ENCODE measurements around the gene LIMS1.
A peak's percentile ranks its signal among the peaks of the same experiment; 100 is the strongest.
"Not testable (repeated sequence)": the region's sequence is repeated elsewhere in the genome, so short reads cannot be mapped to it uniquely, and the experiment has no call there.

The LIMS1 gene

DNA sequence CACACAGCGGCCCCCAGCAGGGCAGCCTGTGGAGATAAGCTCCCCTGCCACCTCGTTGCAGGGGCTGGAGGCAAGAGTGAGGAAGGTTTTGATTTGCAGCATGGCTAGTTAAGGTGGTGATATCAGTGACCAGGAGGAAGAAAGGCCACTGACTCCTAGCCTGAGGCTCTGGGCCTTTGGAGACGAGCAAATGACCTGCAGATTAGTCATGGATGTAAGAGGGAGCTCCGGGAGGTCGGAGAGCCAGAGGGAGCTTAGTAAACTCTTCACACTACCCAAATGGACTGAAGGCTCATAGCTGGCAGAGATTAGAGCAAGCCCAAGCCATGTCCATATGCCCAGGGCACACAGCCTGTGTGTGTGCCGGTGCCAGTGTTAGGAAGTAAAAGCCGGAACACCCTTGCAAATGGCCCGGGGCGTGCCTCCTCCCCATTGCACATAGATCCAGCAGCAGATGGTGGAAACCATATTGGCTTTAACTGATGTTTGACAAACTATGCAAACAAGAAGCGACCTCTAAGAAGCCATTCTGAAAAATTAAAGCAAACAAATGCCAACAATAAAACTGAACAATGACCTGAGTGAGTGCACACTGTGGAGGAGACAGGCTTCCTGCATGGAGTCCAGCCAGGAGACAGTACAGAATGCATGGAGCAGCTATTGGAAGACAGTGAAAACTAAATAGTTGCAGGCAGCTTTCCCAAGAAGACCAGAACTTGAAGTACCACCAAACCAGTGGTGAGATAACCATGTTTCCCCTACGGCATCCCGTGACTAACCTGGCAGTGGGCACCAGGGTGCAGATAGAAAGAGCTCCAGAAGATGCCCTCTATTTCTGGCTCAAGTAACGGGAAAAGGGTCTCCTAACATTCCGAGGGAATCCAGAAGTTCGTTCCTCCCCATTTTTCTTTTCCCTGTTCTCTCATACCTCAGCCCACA is 154.8 kb downstream of the LIMS1 start:
- not testable (repeated sequence) for FAIRE-seq; DNase-seq (ENCODE audit: extremely low spot score, insufficient read length, low read depth)

DNA sequence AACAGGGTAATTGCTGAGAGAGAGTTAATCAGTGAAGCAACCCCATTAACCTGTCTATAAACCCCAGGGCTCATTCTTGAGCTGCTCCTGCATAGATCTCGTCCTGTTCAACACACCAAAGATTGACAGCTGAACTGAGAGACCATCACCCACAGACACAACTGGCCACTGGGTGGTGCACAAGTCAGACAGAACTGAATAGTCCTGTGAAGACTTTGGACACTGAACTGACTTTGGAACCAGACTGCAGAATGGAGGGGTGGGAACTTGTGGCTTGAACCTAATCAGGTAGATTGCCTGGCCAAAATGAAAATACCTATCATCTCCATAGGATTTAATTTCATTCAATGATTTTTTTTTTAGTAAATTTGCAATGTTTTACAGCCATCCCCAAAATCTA is 155.7 kb downstream of the LIMS1 start:
- DNase-seq (ENCODE audit: extremely low spot score, insufficient read length, low read depth); FAIRE-seq: not testable (repeated sequence)

DNA sequence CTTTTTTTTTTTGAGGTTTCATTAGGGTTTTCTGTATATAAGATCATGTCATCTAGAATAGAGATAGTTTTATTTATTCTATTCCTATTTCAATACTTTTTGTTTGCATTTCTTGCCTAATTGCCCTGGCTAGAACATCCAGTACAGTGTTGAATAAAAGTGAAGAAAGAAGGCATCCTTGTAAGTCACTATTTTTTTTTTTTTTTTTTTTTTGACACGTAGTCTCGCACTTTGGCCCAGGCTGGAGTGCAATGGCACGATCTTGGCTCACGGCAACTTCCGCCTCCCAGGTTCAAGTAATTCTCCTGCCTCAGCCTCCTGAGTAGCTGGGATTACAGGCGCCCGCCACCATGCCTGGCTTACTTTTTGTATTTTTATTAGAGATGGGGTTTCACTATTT is 157.2 kb downstream of the LIMS1 start:
- no peak for FAIRE-seq
- no peak for DNase-seq (ENCODE audit: extremely low spot score, insufficient read length, low read depth)

GRCh38 chr2:108701208-108701607 is 166.9 kb downstream of the LIMS1 start:
- FAIRE-seq = no peak

GRCh38 chr2:108701806-108702205 is 167.5 kb downstream of the LIMS1 start:
- DNase-seq (ENCODE audit: extremely low spot score, insufficient read length, low read depth) (no peak), FAIRE-seq (no peak)

More at GRCh38 chr2:108701208-108701607, 166.9 kb downstream of the LIMS1 start:
- no peak for DNase-seq (ENCODE audit: extremely low spot score, insufficient read length, low read depth)

GRCh38 chr2:108704871-108705270 is 170.6 kb downstream of the LIMS1 start:
- DNase-seq (ENCODE audit: extremely low spot score, insufficient read length, low read depth) (no peak), FAIRE-seq (no peak)

- DNase-seq (ENCODE audit: extremely low spot score, insufficient read length, low read depth) (no peak), FAIRE-seq (no peak)
These were observed 173.0 kb downstream of the LIMS1 start for GRCh38 chr2:108707300-108707699.

GRCh38 chr2:108716971-108717370 is 182.7 kb downstream of the LIMS1 start:
- not testable (repeated sequence) for DNase-seq (ENCODE audit: extremely low spot score, insufficient read length, low read depth); FAIRE-seq

DNA sequence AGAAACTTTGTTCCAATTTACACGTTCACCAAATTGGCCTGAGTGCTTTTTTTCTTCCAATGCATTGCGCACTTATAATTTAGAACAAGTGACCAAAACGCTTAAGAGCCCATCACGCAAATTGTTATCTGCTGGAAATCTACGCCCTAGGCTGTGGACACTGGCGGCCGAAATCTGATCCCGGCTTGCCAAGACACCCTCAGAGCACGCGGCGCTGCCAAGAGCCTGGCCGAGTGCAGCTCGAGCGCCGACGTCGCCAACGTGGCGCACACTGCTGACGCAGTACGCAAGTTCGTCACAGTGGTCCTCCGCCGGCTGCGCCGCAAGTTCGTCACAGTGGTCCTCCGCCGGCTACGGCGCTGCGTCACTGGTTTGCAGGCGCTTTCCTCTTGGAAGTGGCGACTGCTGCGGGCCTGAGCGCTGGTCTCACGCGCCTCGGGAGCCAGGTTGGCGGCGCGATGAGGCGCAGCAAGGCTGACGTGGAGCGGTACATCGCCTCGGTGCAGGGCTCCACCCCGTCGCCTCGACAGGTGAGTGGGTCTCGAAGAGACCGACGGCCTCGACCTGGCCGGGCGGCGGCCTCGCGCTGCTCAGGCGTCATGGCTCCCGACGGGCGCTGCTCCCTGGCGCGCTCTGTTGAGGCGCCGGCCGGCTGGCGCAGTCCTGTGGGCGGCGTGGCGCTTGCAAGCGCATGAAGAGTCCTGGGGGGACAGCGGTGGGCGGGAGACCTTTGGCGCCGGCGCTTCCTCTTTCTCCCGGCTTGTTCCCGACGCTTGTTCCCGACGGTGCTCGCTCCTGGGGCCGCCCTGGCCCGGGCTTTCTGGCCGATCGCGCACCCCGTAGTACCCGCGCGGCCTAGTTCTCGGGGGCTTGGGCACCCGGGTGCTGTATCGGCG is 185.1 kb downstream of the LIMS1 start, which contains the start of gene RANBP2:
TSS of gene RANBP2 (plus strand) at position 334 of the 896 bp plus-strand sequence. CDS start at position 459, 125 bp downstream.
- DNase-seq (ENCODE audit: extremely low spot score, insufficient read length, low read depth) (peak; percentile 87), FAIRE-seq (peak; percentile 81)

DNA sequence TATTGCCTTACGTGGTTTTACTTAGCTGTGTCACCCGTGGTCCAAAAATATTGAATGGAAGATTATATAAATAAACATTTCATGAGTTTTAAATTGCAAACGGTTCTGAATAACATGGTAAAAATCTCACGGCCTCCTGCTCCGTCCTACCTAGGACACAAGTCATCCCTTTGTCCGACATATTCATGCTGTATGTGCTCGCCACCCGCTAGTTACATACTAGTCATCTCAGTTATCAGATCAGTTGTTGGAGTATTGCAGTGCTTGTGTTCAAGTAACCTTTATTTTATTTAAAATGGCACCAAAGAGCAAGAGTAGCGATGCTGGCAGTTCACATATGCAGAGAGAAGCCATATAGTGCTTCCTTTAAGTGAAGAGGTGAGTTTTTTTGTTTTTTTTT is 191.8 kb downstream of the LIMS1 start:
- DNase-seq (ENCODE audit: extremely low spot score, insufficient read length, low read depth); FAIRE-seq: not testable (repeated sequence)

DNA sequence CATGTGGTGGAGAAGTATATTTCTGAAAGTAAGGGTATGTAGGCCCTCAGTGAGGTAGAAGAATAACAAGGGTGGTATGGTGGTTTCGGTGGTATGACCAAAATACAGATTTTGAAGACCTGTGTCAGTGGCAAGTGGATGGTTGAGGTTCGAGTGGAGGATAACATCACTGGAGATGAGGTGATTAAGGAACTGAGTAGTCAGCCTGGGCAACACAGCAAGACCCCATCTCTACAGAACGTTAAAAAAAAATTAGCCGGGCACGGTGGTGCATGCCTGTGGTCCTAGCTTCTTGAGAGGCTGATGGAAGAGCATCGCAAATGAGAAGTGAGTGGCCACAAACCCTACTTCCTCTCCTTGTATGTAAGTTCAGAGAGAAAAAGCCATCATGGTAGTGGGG is 200.4 kb downstream of the LIMS1 start:
- DNase-seq (ENCODE audit: extremely low spot score, insufficient read length, low read depth); FAIRE-seq: not testable (repeated sequence)

Measured in GM18507 (cell line).